Nephron progenitor cell (in vitro differentiated cells): ENCODE data around the gene EXOC3.

Source experiments
- DNase-seq: peaks from one replicate; pipeline ENCODE4 v3.0.0; 2021
- H3K27ac Mint-ChIP-seq: 2 replicates; pipeline ENCODE4 v1.8.0; 2021; ENCODE audit warnings: mild to moderate bottlenecking, moderate library complexity, mixed read lengths
- H3K27me3 Mint-ChIP-seq: 2 replicates; pipeline ENCODE4 v1.8.0; 2021; ENCODE audit warnings: mild to moderate bottlenecking, low read depth, mixed read lengths; ENCODE audit not compliant: poor library complexity
- H3K36me3 Mint-ChIP-seq: 2 replicates; pipeline ENCODE4 v1.8.0; 2021; ENCODE audit warnings: low read depth, mixed read lengths
- H3K4me1 Mint-ChIP-seq: 2 replicates; pipeline ENCODE4 v1.8.0; 2021; ENCODE audit warnings: mixed read lengths
- H3K4me3 Mint-ChIP-seq: 2 replicates; pipeline ENCODE4 v1.8.0; 2021; ENCODE audit warnings: mild to moderate bottlenecking, moderate library complexity, mixed read lengths
- H3K9me3 Mint-ChIP-seq: 2 replicates; pipeline ENCODE4 v1.8.0; 2021; ENCODE audit warnings: mild to moderate bottlenecking, moderate library complexity, mixed read lengths
- CTCF ChIP-seq: fragments of 200-600 bp; sonication (generic); IDR thresholded peaks from 2 replicates; pipeline ENCODE4 v1.5.0; 2021; ENCODE audit warnings: antibody characterized with exemption

The EXOC3 gene

GRCh38 chr5:468401-468800 is 25.4 kb downstream of the EXOC3 start:
- TF ChIP-seq CTCF: no peak
- DNase-seq: no peak
- H3K4me3 Mint-ChIP-seq: no peak overlapping the region
- peaks cover 12% of the 10 kb centered on the region for H3K36me3 Mint-ChIP-seq
- H3K27me3 Mint-ChIP-seq: no peaks in the 10 kb centered on the region
- no peaks in the 10 kb centered on the region for H3K9me3 Mint-ChIP-seq
- peaks cover 18% of the 10 kb centered on the region for H3K4me1 Mint-ChIP-seq
- no peak overlapping the region for H3K27ac Mint-ChIP-seq

- H3K27ac Mint-ChIP-seq: no peak overlapping the region
- H3K27me3 Mint-ChIP-seq: peaks cover 12% of the 10 kb centered on the region
- peak; percentile 3 for DNase-seq
- H3K4me3 Mint-ChIP-seq: no peak overlapping the region
- TF ChIP-seq CTCF: no peak
- H3K9me3 Mint-ChIP-seq: no peaks in the 10 kb centered on the region
- H3K4me1 Mint-ChIP-seq: peaks cover 17% of the 10 kb centered on the region
- peaks cover 5% of the 10 kb centered on the region for H3K36me3 Mint-ChIP-seq
Measured at GRCh38 chr5:469752-470483, 26.9 kb downstream of the EXOC3 start.

- no peaks in the 10 kb centered on the region for H3K9me3 Mint-ChIP-seq
- peaks cover 5% of the 10 kb centered on the region for H3K36me3 Mint-ChIP-seq
- DNase-seq: peak; percentile 2
- peaks cover 24% of the 10 kb centered on the region for H3K27me3 Mint-ChIP-seq
- no peak overlapping the region for H3K27ac Mint-ChIP-seq
- H3K4me1 Mint-ChIP-seq: peaks cover 17% of the 10 kb centered on the region
- no peak for TF ChIP-seq CTCF
- peak overlapping the region; percentile 77 for H3K4me3 Mint-ChIP-seq
Measured at GRCh38 chr5:470961-471749, 28.2 kb downstream of the EXOC3 start.

GRCh38 chr5:471750-472058 is 28.7 kb downstream of the EXOC3 start:
- Mint-ChIP-seq H3K27ac (no peak overlapping the region), H3K27me3 (peaks cover 30% of the 10 kb centered on the region)

GRCh38 chr5:472076-472655 is 29.2 kb downstream of the EXOC3 start:
- no peak overlapping the region for H3K27ac Mint-ChIP-seq

More at GRCh38 chr5:471750-472058, 28.7 kb downstream of the EXOC3 start:
- H3K4me1 Mint-ChIP-seq: peaks cover 17% of the 10 kb centered on the region
- TF ChIP-seq CTCF: no peak
- no peak for DNase-seq
- no peaks in the 10 kb centered on the region for H3K9me3 Mint-ChIP-seq
- H3K36me3 Mint-ChIP-seq: peaks cover 5% of the 10 kb centered on the region
- H3K4me3 Mint-ChIP-seq: peak overlapping the region; percentile 77

More at GRCh38 chr5:472076-472655, 29.2 kb downstream of the EXOC3 start:
- peaks cover 34% of the 10 kb centered on the region for H3K27me3 Mint-ChIP-seq
- peaks cover 17% of the 10 kb centered on the region for H3K4me1 Mint-ChIP-seq
- H3K36me3 Mint-ChIP-seq: peaks cover 5% of the 10 kb centered on the region
- H3K9me3 Mint-ChIP-seq: no peaks in the 10 kb centered on the region
- H3K4me3 Mint-ChIP-seq: peak overlapping the region; percentile 77
- no peak for TF ChIP-seq CTCF
- DNase-seq: peak; percentile 27
